Measurements from ENCODE around the gene CDH20. TPM values are rescaled to one million over a fixed set of nuclear protein-coding genes. Genes with fewer than 3 reads are reported as not detected.

CDH20 gene
- total RNA-seq, 1 experiment from 2014 or later = not detected

- no peak for DNase-seq (ENCODE audit: unreplicated experiment)
- Mint-ChIP-seq H3K4me3 (ENCODE audit: unreplicated experiment) (peak overlapping the region; percentile 40), H3K27ac (ENCODE audit: low read depth, unreplicated experiment) (no peak overlapping the region), H3K27me3 (ENCODE audit: insufficient read depth, unreplicated experiment) (no peaks in the 10 kb centered on the region), H3K9me3 (ENCODE audit: unreplicated experiment) (no peaks in the 10 kb centered on the region), H3K4me1 (ENCODE audit: insufficient read depth, unreplicated experiment) (peaks cover 25% of the 10 kb centered on the region), H3K36me3 (ENCODE audit: insufficient read depth, unreplicated experiment) (no peaks in the 10 kb centered on the region)
- no peak for TF ChIP-seq CTCF (IDR thresholded peaks at IDR 0.05; ENCODE audit: unreplicated experiment)
- ChIA-PET CTCF (interaction anchor here (0.6 to 5.8 kb wide), 58 partner anchors 8 to 820 kb away, joined by 3 to 59 read pairs (median 4); partner anchors contain the start of gene RNF152), POLR2A (interaction anchor here (0.7 to 2.7 kb wide), 5 partner anchors 308 to 370 kb away, joined by 3 to 9 read pairs (median 4); no protein-coding TSS in a partner anchor)
- intact Hi-C loops (cut with micrococcal nuclease) = loop anchor here (1.0 to 5.0 kb wide), 3 partner anchors 47 to 549 kb away; partner anchors contain the start of gene RNF152
- BruUV-seq (replicated peaks) = no TSS peak
Measured at GRCh38 chr18:61582202-61582710, 249.0 kb downstream of the CDH20 start.

GRCh38 chr18:61583548-61583947, 250.3 kb downstream of the CDH20 start:
- no TSS peak for BruUV-seq (replicated peaks)
- DNase-seq (ENCODE audit: unreplicated experiment) = no peak
- H3K4me1 Mint-ChIP-seq (ENCODE audit: insufficient read depth, unreplicated experiment) = peaks cover 34% of the 10 kb centered on the region
- intact Hi-C loops (cut with micrococcal nuclease) = loop anchor here (2.0 to 5.0 kb wide), 2 partner anchors 45 to 309 kb away; partner anchors contain the start of gene RNF152
- H3K27me3 Mint-ChIP-seq (ENCODE audit: insufficient read depth, unreplicated experiment) = no peaks in the 10 kb centered on the region
- ChIA-PET POLR2A (interaction anchor here (0.6 kb wide), 1 partner anchor 271 kb away, joined by 3 read pairs; no protein-coding TSS in a partner anchor), CTCF (interaction anchor here (0.6 to 5.8 kb wide), 11 partner anchors 13 to 931 kb away, joined by 3 to 59 read pairs (median 5); partner anchors contain the start of gene RNF152)
- no peak for TF ChIP-seq CTCF (IDR thresholded peaks at IDR 0.05; ENCODE audit: unreplicated experiment)
- no peak overlapping the region for H3K27ac Mint-ChIP-seq (ENCODE audit: low read depth, unreplicated experiment)
- no peaks in the 10 kb centered on the region for H3K9me3 Mint-ChIP-seq (ENCODE audit: unreplicated experiment)
- H3K4me3 Mint-ChIP-seq (ENCODE audit: unreplicated experiment) = no peak overlapping the region
- H3K36me3 Mint-ChIP-seq (ENCODE audit: insufficient read depth, unreplicated experiment) = no peaks in the 10 kb centered on the region

- CTCF ChIA-PET = interaction anchor here (0.6 to 1.5 kb wide), 4 partner anchors 9 to 545 kb away, joined by 3 to 5 read pairs (median 4); no protein-coding TSS in a partner anchor
- Mint-ChIP-seq H3K4me3 (ENCODE audit: unreplicated experiment) (no peak overlapping the region), H3K36me3 (ENCODE audit: insufficient read depth, unreplicated experiment) (no peaks in the 10 kb centered on the region), H3K27me3 (ENCODE audit: insufficient read depth, unreplicated experiment) (no peaks in the 10 kb centered on the region), H3K4me1 (ENCODE audit: insufficient read depth, unreplicated experiment) (peaks cover 20% of the 10 kb centered on the region), H3K9me3 (ENCODE audit: unreplicated experiment) (no peaks in the 10 kb centered on the region), H3K27ac (ENCODE audit: low read depth, unreplicated experiment) (no peak overlapping the region)
- BruUV-seq (replicated peaks) = no TSS peak
- no peak for TF ChIP-seq CTCF (IDR thresholded peaks at IDR 0.05; ENCODE audit: unreplicated experiment)
- POLR2A ChIA-PET = interaction anchor here (1.6 to 2.0 kb wide), 2 partner anchors 10 to 19 kb away, joined by 7 read pairs; no protein-coding TSS in a partner anchor
- DNase-seq (ENCODE audit: unreplicated experiment) = peak; percentile 42
- intact Hi-C loops (cut with micrococcal nuclease) = no loop called here
Measured at GRCh38 chr18:61587865-61588264, 254.6 kb downstream of the CDH20 start.

GRCh38 chr18:61589053-61589723, 256.0 kb downstream of the CDH20 start:
- H3K36me3 Mint-ChIP-seq (ENCODE audit: insufficient read depth, unreplicated experiment) = no peaks in the 10 kb centered on the region
- intact Hi-C loops (cut with micrococcal nuclease) = no loop called here
- no TSS peak for BruUV-seq (replicated peaks)
- ChIA-PET POLR2A (interaction anchor here (1.1 to 1.2 kb wide), 2 partner anchors 13 to 47 kb away, joined by 3 to 4 read pairs; no protein-coding TSS in a partner anchor), CTCF (interaction anchor here (0.6 to 1.5 kb wide), 2 partner anchors 312 to 539 kb away, joined by 3 to 4 read pairs; no protein-coding TSS in a partner anchor)
- H3K27me3 Mint-ChIP-seq (ENCODE audit: insufficient read depth, unreplicated experiment) = no peaks in the 10 kb centered on the region
- peaks cover 20% of the 10 kb centered on the region for H3K4me1 Mint-ChIP-seq (ENCODE audit: insufficient read depth, unreplicated experiment)
- DNase-seq (ENCODE audit: unreplicated experiment) = peak; percentile 22
- no peaks in the 10 kb centered on the region for H3K9me3 Mint-ChIP-seq (ENCODE audit: unreplicated experiment)
- no peak for TF ChIP-seq CTCF (IDR thresholded peaks at IDR 0.05; ENCODE audit: unreplicated experiment)
- H3K4me3 Mint-ChIP-seq (ENCODE audit: unreplicated experiment) = no peak overlapping the region
- H3K27ac Mint-ChIP-seq (ENCODE audit: low read depth, unreplicated experiment) = no peak overlapping the region

All from MCF 10A (cell line).